WTC11 (cell line): ENCODE data around the gene DEFB110. TPM values are rescaled to one million over a fixed set of nuclear protein-coding genes. Genes with fewer than 3 reads are reported as not detected.

Experiments used
- ATAC-seq: fragments of 200-7000 bp; cut with Tn5 transposase; 2 replicates; pipeline ENCODE4 v1.10.0; 2021; ENCODE audit warnings: mild to moderate bottlenecking, moderate library complexity
- CTCF ChIA-PET: fragments of 300-600 bp; sonication (Branson Sonifier 250); formaldehyde crosslinking; loops from one replicate; lab custom pipeline; 2021; ENCODE audit warnings: antibody characterized with exemption; lab: Charles Lee
- POLR2A ChIA-PET: fragments of 350-600 bp; sonication (Branson Sonifier 250); formaldehyde crosslinking; loops from one replicate; lab custom pipeline; 2021; ENCODE audit warnings: antibody characterized with exemption; lab: Charles Lee
- DNase-seq: peaks from one replicate; pipeline ENCODE4 v3.0.0; 2021; ENCODE audit warnings: low spot score
- H3K27ac Mint-ChIP-seq: 2 replicates; pipeline ENCODE4 v1.8.0; 2021; ENCODE audit warnings: mixed read lengths
- H3K27me3 Mint-ChIP-seq: 2 replicates; pipeline ENCODE4 v1.8.0; 2021; ENCODE audit warnings: low read depth, mild to moderate bottlenecking, moderate library complexity, mixed read lengths
- H3K36me3 Mint-ChIP-seq: 2 replicates; pipeline ENCODE4 v1.8.0; 2021; ENCODE audit warnings: mixed read lengths
- H3K4me1 Mint-ChIP-seq: 2 replicates; pipeline ENCODE4 v1.8.0; 2022; ENCODE audit warnings: mixed read lengths
- H3K4me3 Mint-ChIP-seq: 2 replicates; pipeline ENCODE4 v1.8.0; 2021; ENCODE audit warnings: mild to moderate bottlenecking, moderate library complexity, mixed read lengths
- H3K9me3 Mint-ChIP-seq: 2 replicates; pipeline ENCODE4 v1.8.0; 2021; ENCODE audit warnings: mixed read lengths
- FOXK1 ChIP-seq: sonication (generic); formaldehyde crosslinking; IDR thresholded peaks from 2 replicates; pipeline ENCODE4 v1.8.0; 2022; ENCODE audit warnings: mild to moderate bottlenecking, moderate library complexity, missing genetic modification reagents
- GRHL2 ChIP-seq: fragments of 250-450 bp; sonication (Bioruptor Pico); IDR thresholded peaks from 2 replicates; pipeline ENCODE4 v1.8.0; 2022; ENCODE audit warnings: mild to moderate bottlenecking, moderate library complexity; ENCODE audit not compliant: insufficient replicate concordance, severe bottlenecking
- JAZF1 ChIP-seq: fragments of 250-450 bp; sonication (Bioruptor Pico); IDR thresholded peaks from 2 replicates; pipeline ENCODE4 v1.9.0; 2021; ENCODE audit warnings: moderate library complexity, mild to moderate bottlenecking, inconsistent platforms
- NFE2L1 ChIP-seq: sonication (generic); formaldehyde crosslinking; IDR thresholded peaks from 2 replicates; pipeline ENCODE4 v1.8.1; 2023; ENCODE audit warnings: missing genetic modification reagents
- PRRX2 ChIP-seq: fragments of 250-450 bp; sonication (Bioruptor Pico); IDR thresholded peaks from 2 replicates; pipeline ENCODE4 v1.8.0; 2021; ENCODE audit warnings: mild to moderate bottlenecking
- RELA ChIP-seq: sonication (generic); formaldehyde crosslinking; IDR thresholded peaks from 2 replicates; pipeline ENCODE4 v1.8.1; 2022; ENCODE audit warnings: missing genetic modification reagents, mild to moderate bottlenecking, borderline replicate concordance
- SMAD3 ChIP-seq: sonication (generic); formaldehyde crosslinking; IDR thresholded peaks from 2 replicates; pipeline ENCODE4 v1.8.0; 2022; ENCODE audit warnings: missing genetic modification reagents, mild to moderate bottlenecking, borderline replicate concordance
- ZNF317 ChIP-seq: sonication (generic); formaldehyde crosslinking; IDR thresholded peaks from 2 replicates; pipeline ENCODE4 v1.8.1; 2023; ENCODE audit warnings: low read depth, mild to moderate bottlenecking, moderate library complexity, missing genetic modification reagents, borderline replicate concordance
- total RNA-seq: library from RNA; stranded (reverse); gene quantifications from 3 replicates; pipeline ENCODE4 v1.2.3, GENCODE V29; 2021
- TF ChIP-seq, protein P1 (sequence below): sonication (generic); formaldehyde crosslinking; IDR thresholded peaks from 2 replicates; pipeline ENCODE4 v1.8.0; 2023; ENCODE audit warnings: missing genetic modification reagents, mild to moderate bottlenecking, borderline replicate concordance
- TF ChIP-seq, protein P2 (sequence below): sonication (generic); formaldehyde crosslinking; conservative IDR thresholded peaks from 2 replicates; pipeline ENCODE4 v1.8.1; 2022; ENCODE audit warnings: mild to moderate bottlenecking, missing genetic modification reagents
- TF ChIP-seq, protein P3 (sequence below): sonication (generic); formaldehyde crosslinking; IDR thresholded peaks from 2 replicates; pipeline ENCODE4 v1.8.1; 2022; ENCODE audit warnings: low read depth, missing genetic modification reagents, borderline replicate concordance
- TF ChIP-seq, protein P4 (sequence below): sonication (generic); formaldehyde crosslinking; IDR thresholded peaks from 2 replicates; pipeline ENCODE4 v1.8.0; 2023; ENCODE audit warnings: mild to moderate bottlenecking, missing genetic modification reagents
- TF ChIP-seq, protein P5 (sequence below): fragments of 250-450 bp; sonication (Bioruptor Pico); IDR thresholded peaks from 2 replicates; pipeline ENCODE4 v1.9.0; 2021; ENCODE audit warnings: mild to moderate bottlenecking
- TF ChIP-seq, protein P6 (sequence below): sonication (generic); formaldehyde crosslinking; IDR thresholded peaks from 2 replicates; pipeline ENCODE4 v1.8.0; 2022; ENCODE audit warnings: mild to moderate bottlenecking, missing genetic modification reagents
- TF ChIP-seq, protein P7 (sequence below): sonication (generic); formaldehyde crosslinking; conservative IDR thresholded peaks from 2 replicates; pipeline ENCODE4 v1.8.1; 2023; ENCODE audit warnings: mild to moderate bottlenecking, low read depth, missing genetic modification reagents, moderate library complexity
- TF ChIP-seq, protein P8 (sequence below): fragments of 250-450 bp; sonication (Bioruptor Pico); conservative IDR thresholded peaks from 2 replicates; pipeline ENCODE4 v1.9.0; 2021; ENCODE audit warnings: mild to moderate bottlenecking

Gene DEFB110
- total RNA-seq, 1 experiment from 2014 or later = not detected

DNA sequence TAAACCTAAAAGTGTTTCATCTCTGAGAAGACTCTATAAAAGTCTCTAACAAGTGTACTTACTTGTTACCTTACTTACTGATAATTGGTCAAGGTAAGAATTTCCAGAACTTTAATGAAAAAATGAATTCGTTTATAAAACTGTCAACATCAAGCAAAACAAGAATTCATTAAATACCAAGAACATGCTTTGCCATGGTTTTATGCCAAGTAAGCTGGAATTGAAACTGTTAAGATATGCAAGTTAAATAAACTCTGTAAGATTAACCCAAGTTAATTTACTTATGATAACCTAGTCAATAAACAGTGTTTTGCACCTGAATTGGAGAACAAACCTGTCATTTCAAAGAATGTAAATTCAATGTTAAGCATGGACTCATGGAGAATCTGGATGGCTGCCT, 35.2 kb downstream of the DEFB110 start:
- DNase-seq (no peak), ATAC-seq (no peak)
- TF ChIP-seq JAZF1 (CRISPR knock-in tag) = no peak
- TF ChIP-seq, protein P1, sequence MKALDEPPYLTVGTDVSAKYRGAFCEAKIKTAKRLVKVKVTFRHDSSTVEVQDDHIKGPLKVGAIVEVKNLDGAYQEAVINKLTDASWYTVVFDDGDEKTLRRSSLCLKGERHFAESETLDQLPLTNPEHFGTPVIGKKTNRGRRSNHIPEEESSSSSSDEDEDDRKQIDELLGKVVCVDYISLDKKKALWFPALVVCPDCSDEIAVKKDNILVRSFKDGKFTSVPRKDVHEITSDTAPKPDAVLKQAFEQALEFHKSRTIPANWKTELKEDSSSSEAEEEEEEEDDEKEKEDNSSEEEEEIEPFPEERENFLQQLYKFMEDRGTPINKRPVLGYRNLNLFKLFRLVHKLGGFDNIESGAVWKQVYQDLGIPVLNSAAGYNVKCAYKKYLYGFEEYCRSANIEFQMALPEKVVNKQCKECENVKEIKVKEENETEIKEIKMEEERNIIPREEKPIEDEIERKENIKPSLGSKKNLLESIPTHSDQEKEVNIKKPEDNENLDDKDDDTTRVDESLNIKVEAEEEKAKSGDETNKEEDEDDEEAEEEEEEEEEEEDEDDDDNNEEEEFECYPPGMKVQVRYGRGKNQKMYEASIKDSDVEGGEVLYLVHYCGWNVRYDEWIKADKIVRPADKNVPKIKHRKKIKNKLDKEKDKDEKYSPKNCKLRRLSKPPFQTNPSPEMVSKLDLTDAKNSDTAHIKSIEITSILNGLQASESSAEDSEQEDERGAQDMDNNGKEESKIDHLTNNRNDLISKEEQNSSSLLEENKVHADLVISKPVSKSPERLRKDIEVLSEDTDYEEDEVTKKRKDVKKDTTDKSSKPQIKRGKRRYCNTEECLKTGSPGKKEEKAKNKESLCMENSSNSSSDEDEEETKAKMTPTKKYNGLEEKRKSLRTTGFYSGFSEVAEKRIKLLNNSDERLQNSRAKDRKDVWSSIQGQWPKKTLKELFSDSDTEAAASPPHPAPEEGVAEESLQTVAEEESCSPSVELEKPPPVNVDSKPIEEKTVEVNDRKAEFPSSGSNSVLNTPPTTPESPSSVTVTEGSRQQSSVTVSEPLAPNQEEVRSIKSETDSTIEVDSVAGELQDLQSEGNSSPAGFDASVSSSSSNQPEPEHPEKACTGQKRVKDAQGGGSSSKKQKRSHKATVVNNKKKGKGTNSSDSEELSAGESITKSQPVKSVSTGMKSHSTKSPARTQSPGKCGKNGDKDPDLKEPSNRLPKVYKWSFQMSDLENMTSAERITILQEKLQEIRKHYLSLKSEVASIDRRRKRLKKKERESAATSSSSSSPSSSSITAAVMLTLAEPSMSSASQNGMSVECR (CRISPR knock-in tag) = no peak

DNA sequence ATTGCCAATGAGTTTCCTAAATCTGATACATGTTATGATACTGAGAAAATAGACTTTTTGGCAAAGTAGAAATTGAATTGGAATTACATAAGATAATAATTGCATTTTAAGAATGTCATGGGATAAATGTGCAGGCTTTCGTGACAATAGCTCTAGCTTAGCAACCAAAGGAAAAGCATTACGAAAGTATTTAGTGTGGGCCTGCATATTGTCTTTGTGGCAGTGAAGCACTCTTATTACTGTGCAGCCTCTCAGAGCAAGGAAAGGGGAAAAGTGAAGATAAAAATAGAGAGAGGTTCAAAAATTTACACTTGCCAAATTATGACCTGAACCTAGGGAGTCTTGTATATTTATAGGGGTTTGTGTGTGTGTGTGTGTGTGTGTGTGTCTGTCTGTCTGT, 39.7 kb downstream of the DEFB110 start:
- Mint-ChIP-seq H3K27ac (no peak overlapping the region), H3K4me1 (peaks cover 24% of the 10 kb centered on the region), H3K9me3 (peaks cover 8% of the 10 kb centered on the region), H3K36me3 (peaks cover 3% of the 10 kb centered on the region; the same call in 1 of the 2 replicates), H3K27me3 (no peaks in the 10 kb centered on the region), H3K4me3 (no peak overlapping the region)
- CTCF ChIA-PET = no interaction called here
- no peak for ATAC-seq
- no peak for DNase-seq
- POLR2A ChIA-PET = no interaction called here
- TF ChIP-seq FOXK1 (CRISPR knock-in tag) = no peak

More for the DNA sequence above, 35.2 kb downstream of the DEFB110 start:
- ChIA-PET CTCF (no interaction called here), POLR2A (no interaction called here)
- no peak overlapping the region for H3K4me3 Mint-ChIP-seq
- H3K4me1 Mint-ChIP-seq = peaks cover 21% of the 10 kb centered on the region
- H3K27me3 Mint-ChIP-seq = no peaks in the 10 kb centered on the region
- peaks cover 3% of the 10 kb centered on the region; the same call in 1 of the 2 replicates for H3K36me3 Mint-ChIP-seq
- no peak overlapping the region for H3K27ac Mint-ChIP-seq
- H3K9me3 Mint-ChIP-seq = peaks cover 13% of the 10 kb centered on the region

DNA sequence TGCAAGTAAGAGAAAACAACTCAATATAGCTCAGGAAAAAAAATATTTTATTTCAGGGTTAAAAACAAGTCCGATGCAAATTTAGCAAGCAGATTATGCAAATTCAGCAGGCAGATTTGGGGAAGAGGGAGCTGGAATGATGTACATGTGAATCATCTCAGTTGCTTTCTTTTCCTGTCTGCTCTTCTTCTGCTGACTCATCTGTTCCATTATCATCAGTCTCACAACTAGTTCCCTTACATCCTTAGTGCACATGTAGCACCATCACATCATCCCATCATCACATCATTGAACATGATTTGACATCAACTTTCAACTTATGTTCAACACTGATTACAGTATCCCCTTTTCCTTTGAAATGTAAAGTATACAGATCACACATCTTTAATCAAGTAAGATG, 40.9 kb downstream of the DEFB110 start:
- Mint-ChIP-seq H3K27me3 (no peaks in the 10 kb centered on the region), H3K9me3 (peaks cover 8% of the 10 kb centered on the region), H3K4me1 (peaks cover 17% of the 10 kb centered on the region), H3K27ac (no peak overlapping the region), H3K36me3 (peaks cover 3% of the 10 kb centered on the region; the same call in 1 of the 2 replicates), H3K4me3 (no peak overlapping the region)
- no peak for DNase-seq
- ATAC-seq = no peak
- POLR2A ChIA-PET = no interaction called here
- CTCF ChIA-PET = no interaction called here
- TF ChIP-seq RELA (no peak), SMAD3 (CRISPR knock-in tag) (no peak), NFE2L1 (no peak), GRHL2 (CRISPR knock-in tag) (no peak), PRRX2 (CRISPR knock-in tag) (no peak), ZNF317 (no peak)
- TF ChIP-seq, protein P2, sequence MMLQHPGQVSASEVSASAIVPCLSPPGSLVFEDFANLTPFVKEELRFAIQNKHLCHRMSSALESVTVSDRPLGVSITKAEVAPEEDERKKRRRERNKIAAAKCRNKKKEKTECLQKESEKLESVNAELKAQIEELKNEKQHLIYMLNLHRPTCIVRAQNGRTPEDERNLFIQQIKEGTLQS = no peak
- TF ChIP-seq, protein P3, sequence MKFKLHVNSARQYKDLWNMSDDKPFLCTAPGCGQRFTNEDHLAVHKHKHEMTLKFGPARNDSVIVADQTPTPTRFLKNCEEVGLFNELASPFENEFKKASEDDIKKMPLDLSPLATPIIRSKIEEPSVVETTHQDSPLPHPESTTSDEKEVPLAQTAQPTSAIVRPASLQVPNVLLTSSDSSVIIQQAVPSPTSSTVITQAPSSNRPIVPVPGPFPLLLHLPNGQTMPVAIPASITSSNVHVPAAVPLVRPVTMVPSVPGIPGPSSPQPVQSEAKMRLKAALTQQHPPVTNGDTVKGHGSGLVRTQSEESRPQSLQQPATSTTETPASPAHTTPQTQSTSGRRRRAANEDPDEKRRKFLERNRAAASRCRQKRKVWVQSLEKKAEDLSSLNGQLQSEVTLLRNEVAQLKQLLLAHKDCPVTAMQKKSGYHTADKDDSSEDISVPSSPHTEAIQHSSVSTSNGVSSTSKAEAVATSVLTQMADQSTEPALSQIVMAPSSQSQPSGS (CRISPR knock-in tag) = no peak
- TF ChIP-seq, protein P4, sequence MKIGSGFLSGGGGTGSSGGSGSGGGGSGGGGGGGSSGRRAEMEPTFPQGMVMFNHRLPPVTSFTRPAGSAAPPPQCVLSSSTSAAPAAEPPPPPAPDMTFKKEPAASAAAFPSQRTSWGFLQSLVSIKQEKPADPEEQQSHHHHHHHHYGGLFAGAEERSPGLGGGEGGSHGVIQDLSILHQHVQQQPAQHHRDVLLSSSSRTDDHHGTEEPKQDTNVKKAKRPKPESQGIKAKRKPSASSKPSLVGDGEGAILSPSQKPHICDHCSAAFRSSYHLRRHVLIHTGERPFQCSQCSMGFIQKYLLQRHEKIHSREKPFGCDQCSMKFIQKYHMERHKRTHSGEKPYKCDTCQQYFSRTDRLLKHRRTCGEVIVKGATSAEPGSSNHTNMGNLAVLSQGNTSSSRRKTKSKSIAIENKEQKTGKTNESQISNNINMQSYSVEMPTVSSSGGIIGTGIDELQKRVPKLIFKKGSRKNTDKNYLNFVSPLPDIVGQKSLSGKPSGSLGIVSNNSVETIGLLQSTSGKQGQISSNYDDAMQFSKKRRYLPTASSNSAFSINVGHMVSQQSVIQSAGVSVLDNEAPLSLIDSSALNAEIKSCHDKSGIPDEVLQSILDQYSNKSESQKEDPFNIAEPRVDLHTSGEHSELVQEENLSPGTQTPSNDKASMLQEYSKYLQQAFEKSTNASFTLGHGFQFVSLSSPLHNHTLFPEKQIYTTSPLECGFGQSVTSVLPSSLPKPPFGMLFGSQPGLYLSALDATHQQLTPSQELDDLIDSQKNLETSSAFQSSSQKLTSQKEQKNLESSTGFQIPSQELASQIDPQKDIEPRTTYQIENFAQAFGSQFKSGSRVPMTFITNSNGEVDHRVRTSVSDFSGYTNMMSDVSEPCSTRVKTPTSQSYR (CRISPR knock-in tag) = no peak
- TF ChIP-seq, protein P5, sequence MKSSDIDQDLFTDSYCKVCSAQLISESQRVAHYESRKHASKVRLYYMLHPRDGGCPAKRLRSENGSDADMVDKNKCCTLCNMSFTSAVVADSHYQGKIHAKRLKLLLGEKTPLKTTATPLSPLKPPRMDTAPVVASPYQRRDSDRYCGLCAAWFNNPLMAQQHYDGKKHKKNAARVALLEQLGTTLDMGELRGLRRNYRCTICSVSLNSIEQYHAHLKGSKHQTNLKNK = no peak
- TF ChIP-seq, protein P6, sequence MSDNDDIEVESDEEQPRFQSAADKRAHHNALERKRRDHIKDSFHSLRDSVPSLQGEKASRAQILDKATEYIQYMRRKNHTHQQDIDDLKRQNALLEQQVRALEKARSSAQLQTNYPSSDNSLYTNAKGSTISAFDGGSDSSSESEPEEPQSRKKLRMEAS (CRISPR knock-in tag) = no peak
- TF ChIP-seq, protein P7, sequence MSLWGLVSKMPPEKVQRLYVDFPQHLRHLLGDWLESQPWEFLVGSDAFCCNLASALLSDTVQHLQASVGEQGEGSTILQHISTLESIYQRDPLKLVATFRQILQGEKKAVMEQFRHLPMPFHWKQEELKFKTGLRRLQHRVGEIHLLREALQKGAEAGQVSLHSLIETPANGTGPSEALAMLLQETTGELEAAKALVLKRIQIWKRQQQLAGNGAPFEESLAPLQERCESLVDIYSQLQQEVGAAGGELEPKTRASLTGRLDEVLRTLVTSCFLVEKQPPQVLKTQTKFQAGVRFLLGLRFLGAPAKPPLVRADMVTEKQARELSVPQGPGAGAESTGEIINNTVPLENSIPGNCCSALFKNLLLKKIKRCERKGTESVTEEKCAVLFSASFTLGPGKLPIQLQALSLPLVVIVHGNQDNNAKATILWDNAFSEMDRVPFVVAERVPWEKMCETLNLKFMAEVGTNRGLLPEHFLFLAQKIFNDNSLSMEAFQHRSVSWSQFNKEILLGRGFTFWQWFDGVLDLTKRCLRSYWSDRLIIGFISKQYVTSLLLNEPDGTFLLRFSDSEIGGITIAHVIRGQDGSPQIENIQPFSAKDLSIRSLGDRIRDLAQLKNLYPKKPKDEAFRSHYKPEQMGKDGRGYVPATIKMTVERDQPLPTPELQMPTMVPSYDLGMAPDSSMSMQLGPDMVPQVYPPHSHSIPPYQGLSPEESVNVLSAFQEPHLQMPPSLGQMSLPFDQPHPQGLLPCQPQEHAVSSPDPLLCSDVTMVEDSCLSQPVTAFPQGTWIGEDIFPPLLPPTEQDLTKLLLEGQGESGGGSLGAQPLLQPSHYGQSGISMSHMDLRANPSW (CRISPR knock-in tag) = no peak
- TF ChIP-seq, protein P8, sequence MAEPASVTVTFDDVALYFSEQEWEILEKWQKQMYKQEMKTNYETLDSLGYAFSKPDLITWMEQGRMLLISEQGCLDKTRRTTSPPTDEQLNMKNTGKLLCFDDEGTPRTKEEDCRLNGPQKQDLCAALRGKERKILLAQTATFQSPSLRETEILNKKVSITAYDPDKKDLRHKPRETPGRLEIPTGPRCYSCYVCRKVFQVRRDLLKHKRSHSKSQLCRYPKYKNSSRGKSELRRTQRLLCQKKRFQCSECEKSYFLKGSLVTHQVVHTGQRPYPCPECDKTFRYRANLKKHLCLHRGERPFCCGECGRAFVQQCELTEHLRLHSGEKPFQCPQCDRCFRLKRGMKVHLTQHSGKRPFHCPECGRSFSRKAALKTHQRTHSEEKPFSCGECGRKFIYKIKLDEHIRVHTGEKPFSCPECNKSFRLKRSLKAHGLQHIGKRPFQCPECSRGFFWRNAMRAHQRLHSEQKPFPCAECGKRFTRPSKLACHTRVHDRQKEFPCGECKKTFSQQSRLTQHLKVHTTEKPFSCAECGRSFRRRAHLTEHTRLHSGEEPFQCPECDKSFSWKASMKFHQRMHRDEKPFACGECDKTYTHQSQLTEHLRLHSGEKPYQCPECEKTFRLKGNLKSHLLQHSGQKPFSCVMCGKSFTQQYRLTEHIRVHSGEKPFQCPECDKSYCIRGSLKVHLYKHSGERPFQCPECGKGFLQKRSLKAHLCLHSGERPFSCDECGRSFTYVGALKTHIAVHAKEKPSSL (CRISPR knock-in tag) = no peak
